ENCODE results near the gene PIGS. TPM values are rescaled to one million over a fixed set of nuclear protein-coding genes. Genes with fewer than 3 reads are reported as not detected.
A peak's percentile ranks its signal among the peaks of the same experiment; 100 is the strongest.

PIGS gene
- total and polyA plus RNA-seq, 5 experiments from 2014 or later = 36.7 to 51.4 (median 48.1) TPM

- no peak for ATAC-seq
- peak overlapping the region; percentile 61 to 97 (median 92) for H3K27ac Mint-ChIP-seq
These were observed 22.8 kb downstream of the PIGS start for GRCh38 chr17:28548417-28549130.

GRCh38 chr17:28547623-28548416 lies 23.5 kb downstream of the PIGS start:
- Mint-ChIP-seq H3K4me1 (peaks cover 39 to 52% (median 49%) of the 10 kb centered on the region in 4 donors), H3K27ac (peak overlapping the region; percentile 84 to 96 (median 93))

More at GRCh38 chr17:28548417-28549130, 22.8 kb downstream of the PIGS start:
- Mint-ChIP-seq H3K36me3 (peaks cover 0 to 4% (median 0%) of the 10 kb centered on the region in 3 donors), H3K9me3 (no peaks in the 10 kb centered on the region), H3K4me1 (peaks cover 41 to 59% (median 54%) of the 10 kb centered on the region in 4 donors), H3K4me3 (peak overlapping the region in 8 of 10 donors; percentile 12 to 67 (median 28)), H3K27me3 (no peaks in the 10 kb centered on the region)
- POLR2A ChIA-PET = interaction anchor here (1.0 to 7.5 kb wide), 3 partner anchors 25 to 97 kb away, joined by 4 to 81 read pairs (median 4); partner anchors contain the start of genes ALDOC, BLTP2 and PIGS
- DNase-seq = no peak

GRCh38 chr17:28547096-28547622 lies 24.2 kb downstream of the PIGS start:
- POLR2A ChIA-PET = interaction anchor here (0.6 to 7.5 kb wide), 4 partner anchors 26 to 102 kb away, joined by 3 to 81 read pairs (median 6); partner anchors contain the start of genes ALDOC, PIGS and SPAG5
- ATAC-seq = no peak
- Mint-ChIP-seq H3K27me3 (no peaks in the 10 kb centered on the region), H3K27ac (peak overlapping the region; percentile 84 to 96 (median 92)), H3K36me3 (peaks cover 0 to 3% (median 0%) of the 10 kb centered on the region in 3 donors), H3K4me3 (peak overlapping the region in 9 of 10 donors; percentile 48 to 84 (median 69)), H3K9me3 (no peaks in the 10 kb centered on the region), H3K4me1 (peaks cover 37 to 49% (median 46%) of the 10 kb centered on the region in 4 donors)
- DNase-seq = no peak

More at GRCh38 chr17:28547623-28548416, 23.5 kb downstream of the PIGS start:
- H3K27me3 Mint-ChIP-seq = no peaks in the 10 kb centered on the region
- ATAC-seq (peak; percentile 14 to 43), DNase-seq (peak; percentile 11 to 76 (median 42))
- POLR2A ChIA-PET = interaction anchor here (0.6 to 7.5 kb wide), 5 partner anchors 26 to 103 kb away, joined by 3 to 81 read pairs (median 5); partner anchors contain the start of genes ALDOC, BLTP2, PIGS and SPAG5
- peaks cover 0 to 3% (median 0%) of the 10 kb centered on the region in 3 donors for H3K36me3 Mint-ChIP-seq
- no peaks in the 10 kb centered on the region for H3K9me3 Mint-ChIP-seq
- peak overlapping the region; percentile 48 to 84 (median 68) for H3K4me3 Mint-ChIP-seq

- peak overlapping the region in 3 of 10 donors; percentile 34 to 61 (median 46) for H3K27ac Mint-ChIP-seq
- peaks cover 29 to 38% (median 35%) of the 10 kb centered on the region in 4 donors for H3K4me1 Mint-ChIP-seq
- ATAC-seq (no peak), DNase-seq (no peak)
- POLR2A ChIA-PET = no interaction called here
- H3K4me3 Mint-ChIP-seq = no peak overlapping the region
- H3K36me3 Mint-ChIP-seq = peaks cover 0 to 3% (median 0%) of the 10 kb centered on the region in 3 donors
- no peaks in the 10 kb centered on the region for H3K27me3 Mint-ChIP-seq
- H3K9me3 Mint-ChIP-seq = no peaks in the 10 kb centered on the region
These were observed 25.4 kb downstream of the PIGS start for GRCh38 chr17:28545787-28546415.

GRCh38 chr17:28545141-28545503 lies 26.2 kb downstream of the PIGS start:
- POLR2A ChIA-PET = no interaction called here
- peaks cover 0 to 3% (median 0%) of the 10 kb centered on the region in 3 donors for H3K36me3 Mint-ChIP-seq
- H3K27me3 Mint-ChIP-seq = no peaks in the 10 kb centered on the region
- no peak overlapping the region for H3K4me3 Mint-ChIP-seq
- ATAC-seq = no peak
- H3K4me1 Mint-ChIP-seq = peaks cover 25 to 31% (median 27%) of the 10 kb centered on the region in 4 donors
- H3K27ac Mint-ChIP-seq = peak overlapping the region in 3 of 10 donors; percentile 13 to 67 (median 17)
- DNase-seq = no peak
- no peaks in the 10 kb centered on the region for H3K9me3 Mint-ChIP-seq

GRCh38 chr17:28544402-28545140 lies 26.8 kb downstream of the PIGS start:
- Mint-ChIP-seq H3K27ac (peak overlapping the region in 3 of 10 donors; percentile 13 to 67 (median 48)), H3K9me3 (no peaks in the 10 kb centered on the region), H3K27me3 (no peaks in the 10 kb centered on the region), H3K4me3 (peak overlapping the region in 1 of 10 donors; percentile 65), H3K4me1 (peaks cover 19 to 25% (median 22%) of the 10 kb centered on the region in 4 donors), H3K36me3 (peaks cover 0 to 3% (median 0%) of the 10 kb centered on the region in 3 donors)
- DNase-seq (no peak), ATAC-seq (no peak)
- POLR2A ChIA-PET = interaction anchor here (0.6 kb wide), 1 partner anchor 22 kb away, joined by 6 read pairs; no protein-coding TSS in a partner anchor

- Mint-ChIP-seq H3K4me1 (peaks cover 0 to 2% (median 0%) of the 10 kb centered on the region in 4 donors), H3K4me3 (no peak overlapping the region), H3K9me3 (no peaks in the 10 kb centered on the region), H3K27ac (no peak overlapping the region), H3K36me3 (peaks cover 0 to 3% (median 0%) of the 10 kb centered on the region in 3 donors), H3K27me3 (no peaks in the 10 kb centered on the region)
- POLR2A ChIA-PET = no interaction called here
- DNase-seq (no peak), ATAC-seq (no peak)
These were observed 29.9 kb downstream of the PIGS start for GRCh38 chr17:28541439-28541838.

- no peaks in the 10 kb centered on the region for H3K36me3 Mint-ChIP-seq
- POLR2A ChIA-PET = no interaction called here
- no peak overlapping the region for H3K4me3 Mint-ChIP-seq
- H3K27me3 Mint-ChIP-seq = no peaks in the 10 kb centered on the region
- ATAC-seq (no peak), DNase-seq (no peak)
- peaks cover 0 to 2% (median 0%) of the 10 kb centered on the region in 4 donors for H3K4me1 Mint-ChIP-seq
- peak overlapping the region in 1 of 10 donors; percentile 73 for H3K27ac Mint-ChIP-seq
- no peaks in the 10 kb centered on the region for H3K9me3 Mint-ChIP-seq
These were observed 31.1 kb downstream of the PIGS start for GRCh38 chr17:28540231-28540630.

- H3K36me3 Mint-ChIP-seq = no peaks in the 10 kb centered on the region
- H3K9me3 Mint-ChIP-seq = no peaks in the 10 kb centered on the region
- H3K27ac Mint-ChIP-seq = no peak overlapping the region
- no peaks in the 10 kb centered on the region for H3K27me3 Mint-ChIP-seq
- ATAC-seq (no peak), DNase-seq (no peak)
- H3K4me1 Mint-ChIP-seq = no peaks in the 10 kb centered on the region
- POLR2A ChIA-PET = no interaction called here
- H3K4me3 Mint-ChIP-seq = no peak overlapping the region
These were observed 32.9 kb downstream of the PIGS start for GRCh38 chr17:28538296-28538895.

GRCh38 chr17:28537219-28537610 lies 34.1 kb downstream of the PIGS start:
- no peak for ATAC-seq
- DNase-seq = no peak
- POLR2A ChIA-PET = no interaction called here
- no peaks in the 10 kb centered on the region for H3K4me1 Mint-ChIP-seq
- peak overlapping the region in 1 of 10 donors; percentile 79 for H3K27ac Mint-ChIP-seq
- H3K27me3 Mint-ChIP-seq = no peaks in the 10 kb centered on the region
- no peak overlapping the region for H3K4me3 Mint-ChIP-seq
- H3K9me3 Mint-ChIP-seq = no peaks in the 10 kb centered on the region
- H3K36me3 Mint-ChIP-seq = no peaks in the 10 kb centered on the region

GRCh38 chr17:28536532-28537218 lies 34.6 kb downstream of the PIGS start:
- POLR2A ChIA-PET = no interaction called here

More at GRCh38 chr17:28536532-28537218, 34.6 kb downstream of the PIGS start:
- ATAC-seq = no peak
- H3K4me3 Mint-ChIP-seq = no peak overlapping the region
- no peaks in the 10 kb centered on the region for H3K9me3 Mint-ChIP-seq
- H3K4me1 Mint-ChIP-seq = no peaks in the 10 kb centered on the region
- no peak for DNase-seq
- no peaks in the 10 kb centered on the region for H3K36me3 Mint-ChIP-seq
- H3K27me3 Mint-ChIP-seq = no peaks in the 10 kb centered on the region
- H3K27ac Mint-ChIP-seq = no peak overlapping the region

Measured in naive thymus-derived CD8-positive, alpha-beta T cell (primary cell).